Tibial artery (tissue), 4 donors: ENCODE measurements around the gene CIITA.
"Not testable (repeated sequence)": the region's sequence is repeated elsewhere in the genome, so short reads cannot be mapped to it uniquely, and the experiment has no call there.

Experiments used
- DNase-seq, 2 donors: peaks; one replicate each; pipeline ENCODE4 v3.0.0-alpha.2; 2019
- H3K27ac ChIP-seq, 2 donors: fragments of 200-600 bp; sonication (generic) in 1 of 2; 1 replicate in 1 of 2; 2 replicates in 1 of 2; pipeline ENCODE4 v1.5.1; 2018 to 2019; ENCODE audit warnings: mild to moderate bottlenecking in 1 of 2
- H3K27me3 ChIP-seq, 2 donors: fragments of 200-600 bp; sonication (generic) in 1 of 2; one replicate each; pipeline versions ENCODE4 v1.5.1 to v1.6.0; 2016 to 2019
- H3K36me3 ChIP-seq, 3 donors: fragments of 200-600 bp; sonication (generic) in 2 of 3; one replicate each; pipeline ENCODE4 v1.5.1; 2016 to 2019; ENCODE audit warnings: mild to moderate bottlenecking in 2 of 3
- H3K4me1 ChIP-seq, 4 donors: fragments of 200-600 bp; sonication (generic) in 2 of 4; 1 replicate in 3 of 4; 2 replicates in 1 of 4; pipeline ENCODE4 v1.5.1; 2016 to 2019
- H3K4me3 ChIP-seq, 2 donors: fragments of 200-600 bp; sonication (generic) in 1 of 2; 1 replicate in 1 of 2; 2 replicates in 1 of 2; pipeline ENCODE4 v1.5.1; 2018 to 2019; ENCODE audit warnings: mild to moderate bottlenecking in 2 of 2
- H3K9me3 ChIP-seq, 3 donors: fragments of 200-600 bp; sonication (generic) in 1 of 3; one replicate each; pipeline ENCODE4 v1.5.1; 2016 to 2019
- intact Hi-C: fragments of 100-400 bp; cut with DNase I; formaldehyde crosslinking; loops from one replicate; pipeline ENCODE4 v1.15.0; 2023; ENCODE audit warnings: low total_unique reads
- TF ChIP-seq, protein P1 (sequence below), 2 experiments: fragments of 200-600 bp in 1 of 2; fragments of 450-650 bp in 1 of 2; IDR thresholded peaks; one replicate each; pipeline ENCODE4 v1.5.1; 2017 to 2019; ENCODE audit warnings: antibody characterized with exemption in 2 of 2, mild to moderate bottlenecking in 1 of 2, moderate library complexity in 1 of 2

Gene CIITA

DNA sequence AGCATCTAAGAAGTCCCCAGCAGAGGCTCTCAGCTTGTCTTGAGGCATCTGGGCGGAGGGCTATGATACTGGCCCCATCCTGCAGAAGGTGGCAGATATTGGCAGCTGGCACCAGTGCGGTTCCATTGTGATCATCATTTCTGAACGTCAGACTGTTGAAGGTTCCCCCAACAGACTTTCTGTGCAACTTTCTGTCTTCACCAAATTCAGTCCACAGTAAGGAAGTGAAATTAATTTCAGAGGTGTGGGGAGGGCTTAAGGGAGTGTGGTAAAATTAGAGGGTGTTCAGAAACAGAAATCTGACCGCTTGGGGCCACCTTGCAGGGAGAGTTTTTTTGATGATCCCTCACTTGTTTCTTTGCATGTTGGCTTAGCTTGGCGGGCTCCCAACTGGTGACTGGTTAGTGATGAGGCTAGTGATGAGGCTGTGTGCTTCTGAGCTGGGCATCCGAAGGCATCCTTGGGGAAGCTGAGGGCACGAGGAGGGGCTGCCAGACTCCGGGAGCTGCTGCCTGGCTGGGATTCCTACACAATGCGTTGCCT lies at the start of gene CIITA:
TSS of gene CIITA (plus strand) at position 404 of the 543 bp plus-strand sequence. CDS start at position 533, 129 bp downstream.
- intact Hi-C loops: no loop called here
- DNase-seq: peak; percentile 85 to 91
- Histone ChIP-seq H3K27me3 (peaks cover 0 to 62% of the 10 kb centered on the region in 2 donors), H3K27ac (no peak within 1 kb of the TSS), H3K9me3 (no peaks in the 10 kb centered on the region), H3K36me3 (no peaks in the 10 kb centered on the region), H3K4me3 (peak within 1 kb of the TSS; percentile 8 to 51), H3K4me1 (peaks cover 0 to 24% (median 14%) of the 10 kb centered on the region in 4 donors)
- TF ChIP-seq, protein P1, sequence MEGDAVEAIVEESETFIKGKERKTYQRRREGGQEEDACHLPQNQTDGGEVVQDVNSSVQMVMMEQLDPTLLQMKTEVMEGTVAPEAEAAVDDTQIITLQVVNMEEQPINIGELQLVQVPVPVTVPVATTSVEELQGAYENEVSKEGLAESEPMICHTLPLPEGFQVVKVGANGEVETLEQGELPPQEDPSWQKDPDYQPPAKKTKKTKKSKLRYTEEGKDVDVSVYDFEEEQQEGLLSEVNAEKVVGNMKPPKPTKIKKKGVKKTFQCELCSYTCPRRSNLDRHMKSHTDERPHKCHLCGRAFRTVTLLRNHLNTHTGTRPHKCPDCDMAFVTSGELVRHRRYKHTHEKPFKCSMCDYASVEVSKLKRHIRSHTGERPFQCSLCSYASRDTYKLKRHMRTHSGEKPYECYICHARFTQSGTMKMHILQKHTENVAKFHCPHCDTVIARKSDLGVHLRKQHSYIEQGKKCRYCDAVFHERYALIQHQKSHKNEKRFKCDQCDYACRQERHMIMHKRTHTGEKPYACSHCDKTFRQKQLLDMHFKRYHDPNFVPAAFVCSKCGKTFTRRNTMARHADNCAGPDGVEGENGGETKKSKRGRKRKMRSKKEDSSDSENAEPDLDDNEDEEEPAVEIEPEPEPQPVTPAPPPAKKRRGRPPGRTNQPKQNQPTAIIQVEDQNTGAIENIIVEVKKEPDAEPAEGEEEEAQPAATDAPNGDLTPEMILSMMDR (IDR thresholded peaks at IDR 0.05): no peak

- intact Hi-C loops: loop anchor here (5.0 kb wide), 1 partner anchor 664 kb away; no protein-coding TSS in a partner anchor
- DNase-seq: peak; percentile 80 to 92
- TF ChIP-seq, protein P1 (IDR thresholded peaks at IDR 0.05): no peak
- Histone ChIP-seq H3K27me3 (no peaks in the 10 kb centered on the region), H3K9me3 (no peaks in the 10 kb centered on the region), H3K27ac (peak overlapping the region; percentile 93), H3K4me3 (peak overlapping the region in 1 of 2 donors; percentile 14), H3K4me1 (peaks cover 0 to 36% (median 30%) of the 10 kb centered on the region in 4 donors), H3K36me3 (no peaks in the 10 kb centered on the region)
Observed at GRCh38 chr16:10827691-10828341, 49.2 kb upstream of the CIITA start.

DNA sequence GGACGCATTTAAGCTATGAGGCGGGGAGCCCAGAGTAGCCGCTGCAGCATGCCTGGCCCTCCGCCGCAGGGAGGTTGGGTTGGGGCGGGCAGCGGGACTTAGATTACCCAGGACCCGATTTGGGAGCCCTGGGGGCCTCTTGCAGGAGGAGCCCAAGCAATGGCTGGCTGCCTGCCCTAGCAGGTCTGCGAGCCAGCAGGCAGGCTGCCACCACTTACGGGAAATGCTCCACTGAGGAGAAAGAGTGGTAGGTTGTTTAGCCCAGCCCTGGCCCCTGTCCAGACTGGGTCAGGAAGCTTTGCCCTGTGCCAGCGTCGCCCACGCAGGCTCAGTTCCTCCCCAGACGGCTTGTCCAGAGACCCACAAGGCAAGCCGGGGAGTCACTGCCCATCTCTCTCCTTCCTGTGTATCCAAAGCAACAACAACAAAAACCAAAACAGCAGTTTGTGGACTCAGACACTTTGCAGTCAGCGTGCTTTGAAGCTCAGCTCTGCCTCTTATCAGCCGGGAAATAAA lies 48.1 kb upstream of the CIITA start:
- H3K4me3 ChIP-seq: peak overlapping the region; percentile 14 to 15
- TF ChIP-seq, protein P1 (IDR thresholded peaks at IDR 0.05): no peak
- peak overlapping the region; percentile 93 for H3K27ac ChIP-seq
- peak; percentile 91 to 98 for DNase-seq
- intact Hi-C loops: loop anchor here (5.0 kb wide), 1 partner anchor 663 kb away; no protein-coding TSS in a partner anchor
- H3K9me3 ChIP-seq: no peaks in the 10 kb centered on the region
- no peaks in the 10 kb centered on the region for H3K27me3 ChIP-seq
- peaks cover 0 to 36% (median 30%) of the 10 kb centered on the region in 4 donors for H3K4me1 ChIP-seq
- no peaks in the 10 kb centered on the region for H3K36me3 ChIP-seq

- not testable (repeated sequence) for DNase-seq, H3K27me3 ChIP-seq, H3K9me3 ChIP-seq, H3K4me3 ChIP-seq, H3K36me3 ChIP-seq
- H3K4me1 ChIP-seq: peaks cover 0 to 36% (median 30%) of the 10 kb centered on the region in 4 donors
- intact Hi-C loops: loop anchor here (5.0 to 10.0 kb wide), 2 partner anchors 305 to 663 kb away; no protein-coding TSS in a partner anchor
- H3K27ac ChIP-seq: peak overlapping the region; percentile 93
Observed at GRCh38 chr16:10829390-10830098, 47.5 kb upstream of the CIITA start.

DNA sequence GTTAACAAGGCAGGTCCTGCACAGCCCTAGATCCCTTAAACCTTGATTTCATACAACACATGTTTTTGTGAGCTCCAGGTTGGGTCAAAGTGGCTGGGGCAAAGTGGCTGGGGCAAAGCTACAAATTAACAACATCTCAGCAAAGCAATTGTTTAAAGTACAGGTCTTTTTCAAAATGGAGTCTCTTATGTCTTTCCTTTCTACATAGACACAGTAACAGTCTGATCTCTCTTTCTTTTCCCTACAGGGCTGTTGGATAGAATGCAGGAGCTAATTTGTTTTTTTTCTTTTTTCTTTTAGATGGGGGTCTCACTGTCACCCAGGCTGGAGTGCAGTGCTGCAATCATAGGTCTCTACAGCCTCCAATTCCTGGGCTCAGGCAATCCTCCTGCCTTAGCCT lies 46.8 kb upstream of the CIITA start:
- not testable (repeated sequence) for H3K27me3 ChIP-seq, H3K9me3 ChIP-seq, DNase-seq, H3K36me3 ChIP-seq, H3K4me3 ChIP-seq
- intact Hi-C loops: loop anchor here (10.0 kb wide), 1 partner anchor 305 kb away; no protein-coding TSS in a partner anchor
- Histone ChIP-seq H3K27ac (peak overlapping the region in 1 of 2 donors; percentile 52), H3K4me1 (peaks cover 0 to 36% (median 30%) of the 10 kb centered on the region in 4 donors)
